HepG2 (cell line): Measurements from ENCODE around the gene ADI1. TPM values are rescaled to one million over a fixed set of nuclear protein-coding genes. Genes with fewer than 3 reads are reported as not detected.
A peak's percentile ranks its signal among the peaks of the same experiment; 100 is the strongest.

Experiments used
- E2F1 ChIP-seq: sonication (generic); formaldehyde crosslinking; IDR thresholded peaks from 2 replicates; pipeline ENCODE4 v1.5.0; 2020; ENCODE audit warnings: missing genetic modification reagents
- EZH2 ChIP-seq: conservative IDR thresholded peaks from 2 replicates; pipeline ENCODE4 v1.6.1; 2012; ENCODE audit warnings: mild to moderate bottlenecking, low read depth, low read length, moderate library complexity
- GZF1 ChIP-seq: sonication (generic); formaldehyde crosslinking; IDR thresholded peaks from 2 replicates; pipeline ENCODE4 v1.5.1; 2020; ENCODE audit warnings: mild to moderate bottlenecking, missing genetic modification reagents
- JDP2 ChIP-seq: sonication (generic); formaldehyde crosslinking; IDR thresholded peaks from 2 replicates; pipeline ENCODE4 v1.8.1; 2022; ENCODE audit warnings: missing genetic modification reagents, borderline replicate concordance
- PCBP2 ChIP-seq: fragments of 200-400 bp; formaldehyde crosslinking; optimal IDR thresholded peaks from 2 replicates; pipeline ENCODE3; 2018; ENCODE audit warnings: low read length, low read depth; ENCODE audit not compliant: poor library complexity, severe bottlenecking
- RFX1 ChIP-seq: fragments of 450-650 bp; IDR thresholded peaks from 2 replicates; pipeline ENCODE4 v1.6.1; 2017
- SIN3A ChIP-seq: IDR thresholded peaks from 2 replicates; pipeline ENCODE4 v1.6.1; 2011; ENCODE audit warnings: low read depth, mild to moderate bottlenecking, control low read depth, low read length, borderline replicate concordance
- SIX4 ChIP-seq: sonication (generic); formaldehyde crosslinking; IDR thresholded peaks from 2 replicates; pipeline ENCODE4 v1.4.0; 2020; ENCODE audit warnings: missing genetic modification reagents
- SMAD3 ChIP-seq: sonication (generic); formaldehyde crosslinking; IDR thresholded peaks from 2 replicates; pipeline ENCODE4 v1.4.0; 2020; ENCODE audit warnings: missing genetic modification reagents
- STAG1 ChIP-seq: sonication (generic); formaldehyde crosslinking; IDR thresholded peaks from 2 replicates; pipeline ENCODE4 v1.4.0; 2020; ENCODE audit warnings: missing genetic modification reagents
- TIGD3 ChIP-seq: sonication (generic); formaldehyde crosslinking; IDR thresholded peaks from 2 replicates; pipeline ENCODE4 v1.5.1; 2020; ENCODE audit warnings: mild to moderate bottlenecking, missing genetic modification reagents, borderline replicate concordance
- ZFY ChIP-seq: sonication (generic); formaldehyde crosslinking; IDR thresholded peaks from 2 replicates; pipeline ENCODE4 v1.4.0; 2020; ENCODE audit warnings: missing genetic modification reagents
- ZMYM2 ChIP-seq: sonication (generic); formaldehyde crosslinking; IDR thresholded peaks from 2 replicates; pipeline ENCODE4 v1.8.0; 2022; ENCODE audit warnings: mild to moderate bottlenecking, missing genetic modification reagents
- ZNF597 ChIP-seq: sonication (generic); formaldehyde crosslinking; IDR thresholded peaks from 2 replicates; pipeline ENCODE4 v1.5.0; 2020; ENCODE audit warnings: missing genetic modification reagents
- ZNF891 ChIP-seq: sonication (generic); formaldehyde crosslinking; IDR thresholded peaks from 2 replicates; pipeline ENCODE4 v1.5.0; 2020; ENCODE audit warnings: mild to moderate bottlenecking, missing genetic modification reagents
- polyA plus RNA-seq, 8 experiments: library from polyadenylated mRNA; depleted of rRNA in 3 of 8; stranded (reverse) in 7 of 8; unstranded in 1 of 8; fragments of >200 nt; fragmentation: Illumina TruSeq in 4 of 8; extraction: Trizol in 4 of 8; gene quantifications; 2 replicates each; pipeline versions ENCODE4 v1.2.1 to v1.2.3, GENCODE V29; 2011 to 2016; ENCODE audit warnings: low read depth in 4 of 8, missing spikeins in 1 of 8, mixed read lengths in 1 of 8; ENCODE audit not compliant: insufficient read depth in 1 of 8
- total RNA-seq, 5 experiments: library from RNA; depleted of rRNA; stranded (reverse); fragments of >200 nt; fragmentation: Illumina TruSeq; extraction: Trizol; gene quantifications; 2 replicates each; pipeline ENCODE4 v1.2.3, GENCODE V29; 2016; ENCODE audit warnings: low read depth in 1 of 5
- TF ChIP-seq, protein P1 (sequence below): sonication (generic); formaldehyde crosslinking; conservative IDR thresholded peaks from 2 replicates; pipeline ENCODE4 v1.4.0; 2020; ENCODE audit warnings: missing genetic modification reagents
- TF ChIP-seq, protein P2 (sequence below): sonication (generic); formaldehyde crosslinking; IDR thresholded peaks from 2 replicates; pipeline ENCODE4 v1.8.0; 2022; ENCODE audit warnings: missing genetic modification reagents, low read depth, mild to moderate bottlenecking, borderline replicate concordance
- TF ChIP-seq, protein P3 (sequence below): sonication (generic); formaldehyde crosslinking; IDR thresholded peaks from 2 replicates; pipeline ENCODE4 v1.4.0; 2020; ENCODE audit warnings: missing genetic modification reagents, borderline replicate concordance

ADI1 gene
- total and polyA plus RNA-seq, 2 of the 13 experiments (the other 11 are each of a cell fraction or from before 2014, with no cell fraction given), result 28.7 to 123 TPM

GRCh38 chr2:3519255-3520205, at the start of gene ADI1 (continued):
- TF ChIP-seq, protein P1, sequence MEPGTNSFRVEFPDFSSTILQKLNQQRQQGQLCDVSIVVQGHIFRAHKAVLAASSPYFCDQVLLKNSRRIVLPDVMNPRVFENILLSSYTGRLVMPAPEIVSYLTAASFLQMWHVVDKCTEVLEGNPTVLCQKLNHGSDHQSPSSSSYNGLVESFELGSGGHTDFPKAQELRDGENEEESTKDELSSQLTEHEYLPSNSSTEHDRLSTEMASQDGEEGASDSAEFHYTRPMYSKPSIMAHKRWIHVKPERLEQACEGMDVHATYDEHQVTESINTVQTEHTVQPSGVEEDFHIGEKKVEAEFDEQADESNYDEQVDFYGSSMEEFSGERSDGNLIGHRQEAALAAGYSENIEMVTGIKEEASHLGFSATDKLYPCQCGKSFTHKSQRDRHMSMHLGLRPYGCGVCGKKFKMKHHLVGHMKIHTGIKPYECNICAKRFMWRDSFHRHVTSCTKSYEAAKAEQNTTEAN (CRISPR knock-in tag), result peak; percentile 55; the same call in 1 of the 2 replicates
- TF ChIP-seq STAG1 (CRISPR knock-in tag) (no peak; the same call in none of the 2 replicates), TIGD3 (CRISPR knock-in tag) (no peak; the same call in 1 of the 2 replicates), SIN3A (peak; percentile 70; the same call in 1 of the 2 replicates), SMAD3 (CRISPR knock-in tag) (peak; percentile 85), PCBP2 (no peak), SIX4 (CRISPR knock-in tag) (peak; percentile 50), EZH2 (no peak), ZMYM2 (CRISPR knock-in tag) (peak; percentile 93), RFX1 (no peak), GZF1 (CRISPR knock-in tag) (0 out of 2 replicates have a peak, but pooled peaks have one; percentile 49), ZNF891 (CRISPR knock-in tag) (peak; percentile 79), ZNF597 (no peak), E2F1 (CRISPR knock-in tag) (peak; percentile 82), JDP2 (CRISPR knock-in tag) (no peak), ZFY (peak; percentile 97)
- TF ChIP-seq, protein P2, sequence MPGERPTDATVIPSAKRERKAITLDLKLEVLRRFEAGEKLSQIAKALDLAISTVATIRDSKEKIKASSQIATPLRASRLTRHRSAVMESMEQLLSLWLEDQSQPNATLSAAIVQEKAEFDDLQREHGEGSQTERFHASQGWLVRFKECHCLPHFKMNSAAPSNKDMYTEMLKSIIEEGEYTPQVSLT (CRISPR knock-in tag), result no peak
- TF ChIP-seq, protein P3, sequence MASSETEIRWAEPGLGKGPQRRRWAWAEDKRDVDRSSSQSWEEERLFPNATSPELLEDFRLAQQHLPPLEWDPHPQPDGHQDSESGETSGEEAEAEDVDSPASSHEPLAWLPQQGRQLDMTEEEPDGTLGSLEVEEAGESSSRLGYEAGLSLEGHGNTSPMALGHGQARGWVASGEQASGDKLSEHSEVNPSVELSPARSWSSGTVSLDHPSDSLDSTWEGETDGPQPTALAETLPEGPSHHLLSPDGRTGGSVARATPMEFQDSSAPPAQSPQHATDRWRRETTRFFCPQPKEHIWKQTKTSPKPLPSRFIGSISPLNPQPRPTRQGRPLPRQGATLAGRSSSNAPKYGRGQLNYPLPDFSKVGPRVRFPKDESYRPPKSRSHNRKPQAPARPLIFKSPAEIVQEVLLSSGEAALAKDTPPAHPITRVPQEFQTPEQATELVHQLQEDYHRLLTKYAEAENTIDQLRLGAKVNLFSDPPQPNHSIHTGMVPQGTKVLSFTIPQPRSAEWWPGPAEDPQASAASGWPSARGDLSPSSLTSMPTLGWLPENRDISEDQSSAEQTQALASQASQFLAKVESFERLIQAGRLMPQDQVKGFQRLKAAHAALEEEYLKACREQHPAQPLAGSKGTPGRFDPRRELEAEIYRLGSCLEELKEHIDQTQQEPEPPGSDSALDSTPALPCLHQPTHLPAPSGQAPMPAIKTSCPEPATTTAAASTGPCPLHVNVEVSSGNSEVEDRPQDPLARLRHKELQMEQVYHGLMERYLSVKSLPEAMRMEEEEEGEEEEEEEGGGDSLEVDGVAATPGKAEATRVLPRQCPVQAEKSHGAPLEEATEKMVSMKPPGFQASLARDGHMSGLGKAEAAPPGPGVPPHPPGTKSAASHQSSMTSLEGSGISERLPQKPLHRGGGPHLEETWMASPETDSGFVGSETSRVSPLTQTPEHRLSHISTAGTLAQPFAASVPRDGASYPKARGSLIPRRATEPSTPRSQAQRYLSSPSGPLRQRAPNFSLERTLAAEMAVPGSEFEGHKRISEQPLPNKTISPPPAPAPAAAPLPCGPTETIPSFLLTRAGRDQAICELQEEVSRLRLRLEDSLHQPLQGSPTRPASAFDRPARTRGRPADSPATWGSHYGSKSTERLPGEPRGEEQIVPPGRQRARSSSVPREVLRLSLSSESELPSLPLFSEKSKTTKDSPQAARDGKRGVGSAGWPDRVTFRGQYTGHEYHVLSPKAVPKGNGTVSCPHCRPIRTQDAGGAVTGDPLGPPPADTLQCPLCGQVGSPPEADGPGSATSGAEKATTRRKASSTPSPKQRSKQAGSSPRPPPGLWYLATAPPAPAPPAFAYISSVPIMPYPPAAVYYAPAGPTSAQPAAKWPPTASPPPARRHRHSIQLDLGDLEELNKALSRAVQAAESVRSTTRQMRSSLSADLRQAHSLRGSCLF, result no peak
